GM20000 (cell line): ENCODE results near the gene ELOVL2.

Source experiments
- DNase-seq: peaks from one replicate; pipeline ENCODE4 v3.0.0; 2012; ENCODE audit warnings: low spot score
- CTCF ChIP-seq: IDR thresholded peaks from 2 replicates; pipeline ENCODE4 v1.5.1; 2012; ENCODE audit warnings: mild to moderate bottlenecking, control low read depth; ENCODE audit errors: extremely low read depth, missing control alignments

Gene ELOVL2

GRCh38 chr6:11055127-11055627 lies 11.1 kb upstream of the ELOVL2 start:
- no peak for DNase-seq
- no peak for TF ChIP-seq CTCF

- no peak for TF ChIP-seq CTCF
- DNase-seq: no peak
These were observed 10.6 kb upstream of the ELOVL2 start for GRCh38 chr6:11054722-11055121.

GRCh38 chr6:11053307-11053706 lies 9.2 kb upstream of the ELOVL2 start:
- no peak for TF ChIP-seq CTCF
- no peak for DNase-seq

- TF ChIP-seq CTCF: no peak
- DNase-seq: no peak
These were observed 6.6 kb upstream of the ELOVL2 start for GRCh38 chr6:11050731-11051130.

- no peak for TF ChIP-seq CTCF
- no peak for DNase-seq
These were observed 635 bp upstream of the ELOVL2 start for GRCh38 chr6:11044712-11045167.

- DNase-seq: peak; percentile 41
These were observed 636 bp downstream of the ELOVL2 start for GRCh38 chr6:11043378-11043960.

More at GRCh38 chr6:11043378-11043960, 636 bp downstream of the ELOVL2 start:
- no peak for TF ChIP-seq CTCF
